ENCODE data around the gene ING4.

Gene ING4

DNA sequence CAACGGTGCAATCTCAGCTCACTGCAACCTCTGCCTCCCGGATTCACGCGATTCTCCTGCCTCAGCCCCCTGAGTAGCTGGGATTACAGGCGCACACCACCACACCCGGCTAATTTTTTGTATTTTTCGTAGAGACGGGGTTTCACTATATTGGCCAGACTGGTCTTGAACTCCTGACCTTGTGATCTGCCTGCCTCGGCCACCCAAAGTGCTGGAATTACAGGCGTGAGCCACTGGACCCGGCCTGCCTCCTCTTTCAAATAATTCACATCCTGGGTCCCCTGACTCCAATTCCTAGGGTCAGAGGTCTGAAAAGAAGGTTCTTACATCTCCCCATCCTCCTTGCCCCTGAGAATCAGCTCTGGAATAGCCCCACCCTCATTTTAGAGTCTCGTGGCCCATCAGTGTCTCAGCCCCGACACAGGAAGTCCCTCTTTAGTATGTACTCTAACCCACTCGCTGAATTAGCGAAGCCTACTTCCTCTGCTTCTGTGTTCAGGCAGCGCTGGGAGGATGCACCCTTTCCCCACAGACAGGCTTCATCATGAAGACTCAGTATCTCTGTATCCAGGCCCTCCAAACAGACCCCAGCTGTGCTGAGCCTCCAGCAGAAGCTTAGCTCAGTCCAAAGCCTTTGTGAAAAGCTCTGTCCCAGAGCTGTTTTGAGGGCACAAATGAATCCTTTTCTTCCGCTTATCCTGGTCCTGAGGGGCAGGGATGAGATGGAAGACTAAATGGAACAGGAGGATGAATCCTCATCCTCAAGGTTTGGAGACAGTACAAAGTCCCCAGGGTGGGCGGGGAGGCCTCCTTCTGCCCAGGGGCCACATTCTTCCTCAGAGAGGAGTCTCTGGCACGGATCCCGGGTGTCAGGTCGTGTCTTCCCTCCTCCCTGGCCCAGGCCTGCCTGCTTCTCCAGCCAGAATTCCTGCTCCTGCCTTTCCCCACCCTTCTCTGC lies 30.6 kb downstream of the ING4 start:
- DNase-seq: peak; percentile 65

DNA sequence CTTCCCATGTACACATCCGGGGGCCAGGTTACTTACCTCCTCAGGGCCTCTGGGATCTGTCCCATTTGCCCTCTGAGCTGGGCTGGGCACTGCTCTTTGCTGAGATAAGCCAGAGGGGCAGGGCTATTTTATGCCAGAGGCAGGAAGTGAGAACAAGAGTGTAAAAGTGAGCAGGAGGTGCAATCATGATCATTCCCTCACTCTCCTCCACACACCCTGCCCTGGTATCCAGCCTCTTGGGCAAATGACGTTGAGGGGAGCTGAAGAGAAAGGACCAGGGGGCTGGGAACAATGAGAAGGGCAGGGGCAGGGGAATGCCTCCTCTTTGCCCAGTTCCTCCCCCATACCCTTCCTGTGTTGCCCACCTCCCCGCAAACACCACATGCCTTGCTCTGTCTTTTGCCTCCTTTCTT lies 31.4 kb downstream of the ING4 start:
- DNase-seq: no peak

DNA sequence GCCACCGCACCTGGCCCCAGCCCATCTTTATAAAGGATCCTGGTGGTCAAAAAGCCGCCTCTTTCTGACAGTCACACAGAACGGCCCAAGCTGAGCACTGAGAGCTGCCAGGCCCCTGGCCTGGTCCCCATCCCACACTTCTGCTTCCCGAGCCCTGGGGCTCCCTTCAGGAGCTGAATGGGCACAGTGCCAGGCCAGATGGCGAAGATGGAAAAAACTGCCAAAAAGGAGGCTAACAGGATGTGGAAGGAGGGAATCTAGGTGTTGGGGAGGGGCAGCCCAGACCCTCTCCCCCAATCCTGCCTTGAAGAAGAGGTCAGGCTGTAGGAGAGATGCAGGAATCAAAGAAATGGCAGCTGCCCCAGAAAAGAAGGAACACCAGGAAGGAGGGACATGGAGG lies 32.2 kb downstream of the ING4 start:
- no peak for DNase-seq

DNA sequence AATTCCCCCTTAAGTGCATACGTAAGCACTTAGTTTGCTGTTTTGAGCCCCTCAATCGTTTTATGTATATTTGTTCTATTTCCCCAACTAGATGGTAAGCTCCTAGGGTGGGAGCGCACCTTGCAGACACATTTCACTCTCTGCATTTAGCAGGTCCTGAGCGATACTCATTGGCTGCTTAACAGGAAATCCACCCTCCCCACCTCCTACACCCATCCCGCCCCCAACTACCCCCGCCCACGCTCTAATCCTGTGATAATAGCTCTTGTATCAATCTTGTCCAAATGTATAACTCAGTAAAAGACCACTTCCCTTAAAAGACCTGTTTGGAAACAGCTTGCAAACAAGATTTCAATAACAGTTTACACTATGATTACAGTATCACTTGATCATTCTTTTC lies 35.3 kb downstream of the ING4 start:
- DNase-seq: peak; percentile 26

DNA sequence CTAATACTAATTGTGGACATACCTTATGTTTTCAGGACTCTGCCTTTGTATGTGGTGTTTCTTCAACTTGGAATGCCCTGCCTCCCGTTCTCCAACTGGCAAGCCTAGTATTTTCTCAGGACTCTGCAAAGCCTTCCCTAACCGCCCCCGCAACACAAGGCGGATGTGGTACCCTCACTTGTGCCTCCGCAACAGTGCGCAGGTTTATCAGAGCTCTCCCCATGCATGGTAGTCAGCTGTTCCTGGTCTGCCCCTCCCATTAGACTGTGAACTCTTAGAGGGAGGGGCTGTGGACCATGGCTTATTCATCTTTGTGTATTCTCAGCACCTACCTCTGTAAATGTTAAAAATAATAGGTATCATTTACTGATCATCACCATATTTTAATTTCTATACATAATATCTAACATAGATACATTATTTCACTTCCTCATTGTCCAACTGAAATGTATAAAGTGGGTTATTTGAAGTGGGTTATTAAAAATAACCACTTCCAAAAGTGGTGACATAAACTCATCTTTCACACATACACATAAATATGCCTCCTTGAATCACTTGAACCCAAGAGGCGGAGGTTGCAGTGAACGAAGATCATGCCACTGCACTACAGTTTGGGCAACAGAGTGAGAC lies 36.1 kb downstream of the ING4 start:
- DNase-seq: no peak

DNA sequence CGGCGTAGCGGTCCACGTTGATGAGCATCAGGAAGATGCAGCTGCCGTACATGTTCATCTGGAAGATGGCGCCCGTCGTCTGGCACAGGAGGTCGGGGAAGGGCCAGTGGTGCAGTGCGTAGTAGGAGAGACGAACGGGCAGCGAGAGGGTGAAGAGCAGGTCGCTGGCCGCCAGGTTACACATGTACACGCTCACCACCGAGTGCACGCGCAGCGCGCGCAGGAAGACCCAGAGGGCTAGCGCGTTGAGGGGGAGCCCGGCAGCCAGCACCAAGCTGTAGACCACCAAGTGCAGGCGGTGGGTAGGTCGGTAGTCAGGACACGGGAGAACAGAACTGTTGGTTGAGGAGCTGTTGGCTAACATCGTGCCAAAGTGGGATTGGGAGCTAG lies 42.0 kb downstream of the ING4 start:
- no peak for DNase-seq

DNA sequence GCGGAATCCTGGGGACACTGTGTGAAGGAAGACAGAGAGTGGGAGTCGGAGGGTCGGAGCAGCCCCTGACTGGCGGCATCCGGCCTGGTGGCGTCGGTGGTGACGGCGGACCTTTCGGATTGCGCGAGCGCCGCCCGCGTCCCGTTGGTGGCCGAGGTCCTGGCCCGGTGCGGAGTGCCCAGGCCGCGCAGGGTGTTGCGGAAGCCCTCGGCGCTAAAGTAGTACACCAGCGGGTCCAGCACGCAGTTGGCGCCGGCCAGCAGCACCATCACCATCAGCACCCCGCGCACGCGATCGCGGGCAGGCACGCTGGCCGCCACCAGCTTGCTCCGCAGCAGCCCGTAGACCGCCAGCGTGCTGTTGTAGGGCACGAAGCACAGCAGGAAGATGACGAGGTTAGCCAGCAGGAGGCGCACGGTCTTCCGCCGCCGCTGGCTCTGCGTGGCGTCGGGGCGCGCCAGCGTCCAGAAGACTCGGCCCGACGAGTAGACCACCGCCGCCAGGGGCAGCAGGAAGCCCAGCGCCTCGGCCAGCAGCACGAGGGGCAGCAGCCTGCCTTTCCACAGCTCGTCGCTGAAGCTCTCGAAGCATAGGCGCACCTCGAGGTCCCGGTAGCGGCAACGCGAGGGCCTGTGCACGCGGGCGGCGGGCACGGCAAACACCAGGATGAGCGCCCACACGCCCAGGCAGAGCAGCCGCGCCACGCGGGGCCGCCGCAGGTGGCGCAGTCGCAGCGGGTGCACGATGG lies 42.6 kb downstream of the ING4 start:
- no peak for DNase-seq

DNA sequence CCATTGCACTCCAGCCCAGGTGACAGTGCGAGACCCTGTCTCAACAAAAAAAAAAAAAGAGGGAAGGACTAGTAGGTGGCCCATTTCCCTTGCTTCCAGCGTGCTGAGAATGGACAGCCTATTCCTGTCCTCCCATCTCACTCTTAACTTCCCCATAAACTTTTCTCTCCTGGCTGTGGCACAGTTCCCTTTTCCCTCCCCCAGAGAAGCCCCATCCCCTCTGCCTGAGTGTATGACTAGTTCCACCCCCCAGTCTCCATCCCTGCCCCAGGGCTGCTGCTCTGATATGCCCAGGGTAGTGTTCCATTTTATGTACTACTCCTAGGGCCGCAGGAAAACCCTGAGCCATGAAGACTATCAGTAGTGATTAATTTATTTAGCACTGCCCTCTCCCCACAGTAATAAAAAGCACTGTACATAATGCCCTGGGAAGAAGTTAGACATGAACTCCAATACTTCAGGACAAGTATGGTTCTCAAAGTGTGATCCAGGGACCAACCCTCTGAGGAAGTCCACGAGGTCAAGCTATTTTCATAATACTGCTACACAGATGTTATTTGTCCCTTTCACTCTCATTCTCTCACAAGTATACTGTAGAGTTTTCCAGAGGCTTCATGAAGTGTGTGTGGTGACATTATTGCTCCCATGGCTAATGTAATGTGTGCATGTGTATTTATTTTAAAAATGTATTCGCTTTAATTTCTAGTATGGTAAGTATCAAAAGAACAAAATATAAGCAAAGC lies 44.3 kb downstream of the ING4 start:
- no peak for DNase-seq

DNA sequence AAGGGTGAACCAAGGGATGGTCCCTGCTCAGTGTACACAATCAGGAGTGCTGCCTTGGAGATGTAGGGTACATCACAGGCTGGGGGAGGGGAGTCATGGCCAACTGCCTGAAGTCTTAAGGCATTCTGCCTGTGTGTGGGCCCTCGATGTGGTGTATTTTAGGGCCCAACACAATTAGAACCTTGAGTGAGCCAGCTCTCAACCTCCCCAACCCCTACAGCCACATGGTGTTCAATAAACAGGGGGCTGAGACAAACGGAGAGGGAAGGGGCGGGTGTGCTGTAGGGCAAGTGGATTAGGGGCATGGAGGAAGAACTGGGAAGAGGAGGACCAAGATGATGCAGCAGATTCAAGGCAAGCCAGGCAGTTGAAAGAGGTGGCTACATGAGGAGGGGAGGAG lies 47.1 kb downstream of the ING4 start:
- DNase-seq: no peak

DNA sequence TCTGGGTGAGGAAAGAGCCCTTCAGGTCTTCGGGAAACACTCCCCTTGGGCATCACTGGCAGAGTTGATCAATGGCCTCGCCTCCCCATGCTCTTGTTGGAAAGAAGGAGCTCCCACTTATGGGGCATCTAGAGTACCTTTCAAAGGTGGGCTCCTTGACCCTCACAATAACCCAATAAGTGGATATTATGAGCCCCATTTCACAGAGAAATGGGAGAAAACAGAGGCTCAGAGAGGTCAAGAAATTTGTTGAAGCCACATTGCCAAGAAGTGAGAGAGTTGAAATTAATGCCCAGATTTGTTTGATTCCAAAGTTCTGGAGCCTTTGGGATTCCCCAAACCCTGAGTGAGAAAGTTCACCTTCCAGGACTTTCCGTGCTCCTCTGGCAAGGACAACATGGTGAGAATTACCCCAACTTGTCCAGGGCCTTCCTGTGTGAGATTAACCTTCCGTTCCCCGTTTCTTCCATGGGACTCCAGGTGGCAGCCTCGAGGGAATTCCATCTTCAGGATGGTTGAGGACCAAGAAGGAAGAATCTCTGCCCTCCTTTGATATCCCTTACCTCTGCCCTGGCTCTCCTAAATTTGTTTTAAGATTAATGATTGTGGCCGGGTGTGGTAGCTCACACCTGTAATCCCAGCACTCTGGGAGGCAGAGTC lies 48.3 kb downstream of the ING4 start:
- no peak for DNase-seq

DNA sequence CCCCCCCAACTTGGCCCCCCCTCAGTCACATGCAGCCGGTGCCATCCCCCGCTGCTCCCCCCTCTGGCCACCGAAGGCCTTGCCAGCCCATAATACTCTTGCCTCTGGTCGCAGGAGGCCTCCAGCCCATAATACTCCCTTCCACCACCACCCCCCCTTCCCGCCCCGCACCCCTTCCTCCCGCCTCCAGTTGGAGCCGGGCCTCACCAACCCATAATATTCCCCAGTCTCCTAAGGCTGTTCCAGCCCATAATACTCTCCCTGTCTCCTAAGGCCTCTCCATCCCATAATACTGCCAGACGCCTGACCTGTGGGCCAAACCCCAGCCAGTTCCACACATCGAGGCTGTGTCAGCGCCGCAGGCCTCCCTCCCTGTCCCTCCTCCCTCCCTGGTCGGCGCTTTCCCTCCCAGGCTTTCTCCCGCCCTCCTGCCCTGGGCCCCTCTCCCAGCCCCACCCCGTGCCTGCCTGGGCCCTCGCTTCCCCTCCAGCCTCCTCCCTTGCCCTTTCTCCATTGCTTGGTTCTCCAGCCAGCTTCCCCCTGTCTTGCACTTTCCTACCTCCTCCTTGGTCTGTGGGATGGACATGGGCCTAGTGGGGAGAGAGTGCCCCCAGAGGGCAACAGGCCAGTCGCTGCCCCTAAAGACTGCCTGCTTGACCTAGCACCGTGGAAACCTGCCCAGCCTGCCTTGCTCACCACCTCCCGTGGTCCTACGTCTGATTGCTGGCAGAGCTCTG lies 49.0 kb downstream of the ING4 start:
- peak; percentile 95 for DNase-seq

DNA sequence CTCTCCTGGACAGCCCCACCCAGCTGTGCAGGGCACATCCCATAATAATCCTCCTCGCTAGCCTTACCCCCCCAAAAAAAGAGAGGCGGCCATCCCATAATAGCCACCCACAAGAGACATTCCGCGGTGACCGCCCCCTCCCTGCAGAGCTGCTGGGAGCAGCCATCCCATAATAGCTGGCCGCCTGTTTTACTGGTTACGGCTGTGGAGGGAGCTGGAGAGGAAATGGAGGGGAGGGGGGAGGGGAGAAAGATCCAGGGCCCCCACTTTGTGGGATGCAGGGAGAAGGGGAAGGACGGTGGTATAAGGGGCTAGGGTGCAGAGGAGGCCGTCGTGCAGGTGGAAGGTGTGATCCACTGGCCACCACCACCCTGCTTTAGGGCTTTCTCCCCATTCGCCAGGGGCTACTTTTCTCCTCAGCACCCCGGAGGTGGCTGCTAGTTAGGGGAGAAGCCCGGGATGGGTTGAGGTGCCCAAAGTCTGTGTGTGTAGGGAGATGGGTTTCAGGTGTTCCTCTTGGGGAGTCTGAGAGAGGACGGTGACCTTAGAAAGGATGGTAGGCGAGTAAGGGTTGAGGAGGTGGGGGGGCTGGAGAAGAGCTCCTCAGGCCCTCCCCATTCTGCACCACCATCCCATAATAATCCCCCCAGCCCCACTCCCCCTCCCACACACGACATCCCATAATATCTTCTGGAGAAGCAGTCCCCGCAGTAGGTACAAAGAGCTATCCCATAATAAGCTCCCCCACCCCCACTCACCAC lies 49.7 kb downstream of the ING4 start:
- DNase-seq: peak; percentile 92

DNA sequence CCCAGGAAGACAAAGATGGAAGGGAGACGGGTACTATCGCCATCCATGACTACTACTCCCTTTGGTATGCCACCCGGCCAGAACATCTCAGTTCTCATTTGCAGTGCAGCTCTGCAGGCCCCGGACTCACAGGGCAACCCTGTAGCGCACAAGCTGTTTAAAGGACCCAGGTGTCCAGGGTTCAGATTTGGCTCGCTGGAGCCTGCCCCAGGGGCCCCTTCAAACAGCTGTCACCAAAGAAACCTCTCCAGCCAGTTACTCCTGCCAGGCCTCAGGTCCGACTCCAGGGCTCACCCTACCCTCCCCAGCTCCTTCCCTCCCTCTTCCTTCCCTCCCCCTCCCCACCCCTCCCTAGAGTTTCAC lies 50.3 kb downstream of the ING4 start:
- no peak for DNase-seq

DNA sequence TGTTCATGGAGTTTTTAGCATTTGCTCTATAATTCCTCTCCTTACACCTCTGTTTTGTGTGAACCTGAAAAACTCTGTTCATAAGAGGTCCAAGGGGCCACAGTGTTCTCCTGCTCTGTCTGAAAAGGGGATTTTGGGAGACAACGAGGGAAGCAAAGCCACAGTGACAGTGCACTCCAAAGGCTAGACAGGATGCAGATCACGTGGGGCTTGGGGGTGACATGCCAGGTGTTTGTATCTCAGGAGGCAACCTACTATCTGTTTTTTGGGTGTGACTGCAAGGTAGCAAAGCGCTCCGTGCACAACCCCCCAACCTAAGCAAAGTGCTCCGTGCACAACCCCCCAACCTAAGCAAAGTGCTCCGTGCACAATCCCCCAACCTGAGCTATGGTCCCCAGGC lies 50.7 kb downstream of the ING4 start:
- no peak for DNase-seq

DNA sequence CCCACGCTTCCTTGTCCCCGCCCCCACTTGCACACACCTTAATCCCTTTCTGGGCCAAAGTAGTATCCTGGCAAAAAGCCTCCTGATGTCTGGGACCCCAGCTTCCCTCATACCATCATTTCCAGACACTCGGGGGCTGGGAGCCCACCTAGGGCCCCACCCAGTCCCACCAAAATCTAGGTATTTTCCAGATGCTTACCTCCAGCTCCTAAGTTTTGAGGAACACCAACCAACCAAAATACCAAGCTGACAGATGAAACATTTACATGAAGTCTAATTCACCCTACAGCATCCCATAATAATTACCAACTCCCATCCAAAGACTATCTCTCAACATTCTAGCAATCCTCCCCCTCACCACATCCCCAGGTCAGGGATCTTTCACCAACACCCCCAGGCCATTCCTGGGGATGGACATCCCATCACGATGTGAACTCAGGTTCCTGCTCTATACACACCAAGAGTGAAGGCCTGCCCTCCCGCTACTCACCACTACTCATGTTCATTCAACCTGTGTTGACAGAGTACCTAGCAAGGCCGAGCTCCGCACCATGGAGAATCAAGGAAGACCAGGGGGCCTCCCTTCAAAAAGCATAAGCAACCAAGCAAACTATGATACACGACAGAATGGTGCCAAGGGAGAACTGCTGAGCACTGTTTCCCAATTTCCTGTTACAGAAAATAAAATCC lies 54.2 kb downstream of the ING4 start:
- no peak for DNase-seq

DNA sequence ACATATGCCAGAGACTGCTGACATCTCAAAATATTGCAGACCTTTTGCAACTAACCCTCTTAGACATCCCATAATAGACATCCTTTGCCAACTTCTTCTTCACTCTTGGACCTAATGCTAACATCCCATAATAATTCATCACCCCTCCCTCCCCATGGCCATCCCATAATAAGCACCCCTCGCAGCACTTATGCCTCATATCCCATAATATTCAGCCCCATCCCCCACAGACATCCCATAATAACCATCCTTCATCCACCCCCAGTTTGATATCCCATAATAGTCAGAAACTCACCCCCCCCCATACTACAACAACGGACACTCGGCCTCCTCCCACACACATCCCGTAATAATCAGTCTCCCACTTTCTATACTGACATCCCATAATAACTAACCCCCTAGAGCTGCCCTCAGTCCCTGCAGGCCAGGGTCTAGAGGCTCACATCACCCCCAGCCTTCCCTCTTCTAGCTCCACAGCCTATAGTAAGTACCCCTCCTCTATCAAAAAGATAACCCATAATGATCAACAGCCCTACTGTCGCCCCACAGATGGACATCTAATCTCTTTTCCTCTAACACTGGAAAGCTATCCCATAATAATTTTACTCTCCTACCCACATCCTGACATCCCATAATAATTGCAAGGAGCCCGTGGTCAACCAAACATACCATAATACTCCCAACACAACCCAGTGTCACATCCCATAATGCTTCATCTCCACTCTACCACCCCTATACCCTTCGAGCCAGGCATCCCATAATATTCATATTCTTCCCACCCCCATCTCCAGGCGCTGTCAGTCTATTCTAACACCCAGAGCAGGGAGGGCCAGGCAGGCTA lies 54.9 kb downstream of the ING4 start:
- peak; percentile 69 for DNase-seq

DNA sequence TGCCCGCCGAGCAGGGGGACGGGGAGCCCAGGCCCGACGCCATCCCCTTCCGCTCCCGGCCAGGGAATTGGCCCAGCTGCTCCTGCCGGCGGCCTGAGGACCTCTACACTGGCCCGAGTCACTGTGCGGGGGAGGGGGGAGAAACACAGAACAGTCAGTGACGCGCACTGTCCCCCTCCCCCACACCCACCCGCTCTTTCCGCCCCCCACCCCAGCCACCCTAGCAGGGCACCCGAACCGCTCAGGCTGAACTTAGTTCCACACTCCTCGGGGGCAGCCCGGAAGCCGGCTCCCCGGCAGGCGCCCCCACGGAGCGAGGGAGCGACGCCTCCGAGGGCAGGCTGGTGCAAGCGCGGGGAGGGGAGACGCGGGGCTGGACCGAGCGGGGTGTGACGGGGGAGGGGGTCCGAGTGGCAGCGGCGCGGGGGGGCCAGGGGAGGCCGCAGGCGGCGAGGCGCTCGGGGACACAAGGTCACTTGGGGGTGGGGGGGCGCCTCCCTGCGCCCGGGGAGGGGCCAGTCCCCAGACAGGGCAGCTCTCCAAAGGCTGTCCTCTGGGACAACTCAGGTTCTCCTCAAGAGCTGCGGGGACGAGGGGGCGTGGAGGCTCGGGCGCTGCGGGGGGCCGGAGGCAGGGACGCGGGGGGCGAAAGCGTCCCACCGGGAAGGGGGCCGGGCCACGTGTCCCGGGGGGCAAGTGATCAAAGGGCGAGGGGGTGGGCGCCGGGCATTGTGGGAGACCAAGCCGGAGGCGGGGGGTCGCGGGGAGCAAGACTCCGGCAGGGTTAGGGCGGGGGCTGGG lies 56.4 kb downstream of the ING4 start:
- DNase-seq: peak; percentile 29

Data from NCI-H2029 (cell line).